Measurements from ENCODE around the gene GPC6.

Gene GPC6

GRCh38 chr13:93765062-93765461 is 538.5 kb downstream of the GPC6 start:
- ChIA-PET CTCF (no interaction called here), POLR2A (no interaction called here)
- no peak overlapping the region for H3K27ac ChIP-seq (ENCODE audit: extremely low read depth, low read depth, low read length)
- H3K36me3 ChIP-seq (ENCODE audit: control insufficient read depth in 2 of 2, insufficient read depth in 1 of 2, low read length in 2 of 2): no peaks in the 10 kb centered on the region
- H3K4me3 ChIP-seq (ENCODE audit: low read depth, low read length): no peak overlapping the region
- no peaks in the 10 kb centered on the region for H3K9me3 ChIP-seq (ENCODE audit: control insufficient read depth, insufficient read depth, low read depth, low read length)
- TF ChIP-seq ZNF677 (tag by site-specific recombination; IDR thresholded peaks at IDR 0.05) (no peak), ZNF302 (tag by site-specific recombination; IDR thresholded peaks at IDR 0.05; ENCODE audit: low read depth) (no peak), TRIM28 (IDR thresholded peaks at IDR 0.05; ENCODE audit: borderline replicate concordance, low read length) (no peak), ZNF416 (tag by site-specific recombination; IDR thresholded peaks at IDR 0.05) (no peak), ZNF660 (tag by site-specific recombination; IDR thresholded peaks at IDR 0.05) (no peak), ZNF354C (tag by site-specific recombination; IDR thresholded peaks at IDR 0.05; ENCODE audit: borderline replicate concordance, low read depth) (no peak), TCF7L2 (IDR thresholded peaks at IDR 0.05; ENCODE audit: borderline replicate concordance, low read depth, low read length) (0 out of 2 replicates have a peak, but pooled peaks have one; percentile 15)
- H3K4me1 ChIP-seq (ENCODE audit: control insufficient read depth, insufficient read depth, low read length): no peaks in the 10 kb centered on the region

- ChIA-PET POLR2A (no interaction called here), CTCF (interaction anchor here (0.6 kb wide), 1 partner anchor 112 kb away, joined by 4 read pairs; no protein-coding TSS in a partner anchor)
- Histone ChIP-seq H3K9me3 (ENCODE audit: control insufficient read depth, insufficient read depth, low read depth, low read length) (no peaks in the 10 kb centered on the region), H3K27ac (ENCODE audit: extremely low read depth, low read depth, low read length) (no peak overlapping the region), H3K4me1 (ENCODE audit: control insufficient read depth, insufficient read depth, low read length) (no peaks in the 10 kb centered on the region), H3K36me3 (ENCODE audit: control insufficient read depth in 2 of 2, insufficient read depth in 1 of 2, low read length in 2 of 2) (no peaks in the 10 kb centered on the region), H3K4me3 (ENCODE audit: low read depth, low read length) (no peak overlapping the region)
- TF ChIP-seq ZNF626 (tag by site-specific recombination; IDR thresholded peaks at IDR 0.05) (no peak), BCL11B (tag by site-specific recombination; IDR thresholded peaks at IDR 0.05; ENCODE audit: low read depth) (no peak), ZNF404 (tag by site-specific recombination; IDR thresholded peaks at IDR 0.05) (no peak), ZNF433 (tag by site-specific recombination; IDR thresholded peaks at IDR 0.05; ENCODE audit: low read depth) (no peak), CTCF (tag by site-specific recombination; IDR thresholded peaks at IDR 0.05) (no peak), ZNF10 (tag by site-specific recombination; IDR thresholded peaks at IDR 0.05) (no peak), ZBTB1 (tag by site-specific recombination; IDR thresholded peaks at IDR 0.05) (no peak), SP2 (tag by site-specific recombination; IDR thresholded peaks at IDR 0.05) (no peak), ZNF549 (tag by site-specific recombination; IDR thresholded peaks at IDR 0.05) (no peak)
- TF ChIP-seq, protein P1, sequence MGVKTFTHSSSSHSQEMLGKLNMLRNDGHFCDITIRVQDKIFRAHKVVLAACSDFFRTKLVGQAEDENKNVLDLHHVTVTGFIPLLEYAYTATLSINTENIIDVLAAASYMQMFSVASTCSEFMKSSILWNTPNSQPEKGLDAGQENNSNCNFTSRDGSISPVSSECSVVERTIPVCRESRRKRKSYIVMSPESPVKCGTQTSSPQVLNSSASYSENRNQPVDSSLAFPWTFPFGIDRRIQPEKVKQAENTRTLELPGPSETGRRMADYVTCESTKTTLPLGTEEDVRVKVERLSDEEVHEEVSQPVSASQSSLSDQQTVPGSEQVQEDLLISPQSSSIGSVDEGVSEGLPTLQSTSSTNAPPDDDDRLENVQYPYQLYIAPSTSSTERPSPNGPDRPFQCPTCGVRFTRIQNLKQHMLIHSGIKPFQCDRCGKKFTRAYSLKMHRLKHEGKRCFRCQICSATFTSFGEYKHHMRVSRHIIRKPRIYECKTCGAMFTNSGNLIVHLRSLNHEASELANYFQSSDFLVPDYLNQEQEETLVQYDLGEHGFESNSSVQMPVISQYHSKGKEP (tag by site-specific recombination; IDR thresholded peaks at IDR 0.05): no peak
- TF ChIP-seq, protein P2, sequence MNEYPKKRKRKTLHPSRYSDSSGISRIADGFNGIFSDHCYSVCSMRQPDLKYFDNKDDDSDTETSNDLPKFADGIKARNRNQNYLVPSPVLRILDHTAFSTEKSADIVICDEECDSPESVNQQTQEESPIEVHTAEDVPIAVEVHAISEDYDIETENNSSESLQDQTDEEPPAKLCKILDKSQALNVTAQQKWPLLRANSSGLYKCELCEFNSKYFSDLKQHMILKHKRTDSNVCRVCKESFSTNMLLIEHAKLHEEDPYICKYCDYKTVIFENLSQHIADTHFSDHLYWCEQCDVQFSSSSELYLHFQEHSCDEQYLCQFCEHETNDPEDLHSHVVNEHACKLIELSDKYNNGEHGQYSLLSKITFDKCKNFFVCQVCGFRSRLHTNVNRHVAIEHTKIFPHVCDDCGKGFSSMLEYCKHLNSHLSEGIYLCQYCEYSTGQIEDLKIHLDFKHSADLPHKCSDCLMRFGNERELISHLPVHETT (tag by site-specific recombination; IDR thresholded peaks at IDR 0.05): no peak
Observed at GRCh38 chr13:93765811-93766210, 539.2 kb downstream of the GPC6 start.

- ChIA-PET CTCF (no interaction called here), POLR2A (no interaction called here)
- TF ChIP-seq ZNF132 (tag by site-specific recombination; IDR thresholded peaks at IDR 0.05; ENCODE audit: borderline replicate concordance): no peak
- TF ChIP-seq, protein P2 (tag by site-specific recombination; IDR thresholded peaks at IDR 0.05): no peak
- no peak for TF ChIP-seq ZNF19 (tag by site-specific recombination; IDR thresholded peaks at IDR 0.05; ENCODE audit: low read depth)
- no peak for TF ChIP-seq ZNF510 (tag by site-specific recombination; IDR thresholded peaks at IDR 0.05; ENCODE audit: insufficient replicate concordance)
- TF ChIP-seq, protein P3, sequence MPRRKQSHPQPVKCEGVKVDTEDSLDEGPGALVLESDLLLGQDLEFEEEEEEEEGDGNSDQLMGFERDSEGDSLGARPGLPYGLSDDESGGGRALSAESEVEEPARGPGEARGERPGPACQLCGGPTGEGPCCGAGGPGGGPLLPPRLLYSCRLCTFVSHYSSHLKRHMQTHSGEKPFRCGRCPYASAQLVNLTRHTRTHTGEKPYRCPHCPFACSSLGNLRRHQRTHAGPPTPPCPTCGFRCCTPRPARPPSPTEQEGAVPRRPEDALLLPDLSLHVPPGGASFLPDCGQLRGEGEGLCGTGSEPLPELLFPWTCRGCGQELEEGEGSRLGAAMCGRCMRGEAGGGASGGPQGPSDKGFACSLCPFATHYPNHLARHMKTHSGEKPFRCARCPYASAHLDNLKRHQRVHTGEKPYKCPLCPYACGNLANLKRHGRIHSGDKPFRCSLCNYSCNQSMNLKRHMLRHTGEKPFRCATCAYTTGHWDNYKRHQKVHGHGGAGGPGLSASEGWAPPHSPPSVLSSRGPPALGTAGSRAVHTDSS (tag by site-specific recombination; IDR thresholded peaks at IDR 0.05): no peak
- no peak for TF ChIP-seq ZNF843 (tag by site-specific recombination; IDR thresholded peaks at IDR 0.05)
- TF ChIP-seq ZNF660 (tag by site-specific recombination; IDR thresholded peaks at IDR 0.05): no peak
- TF ChIP-seq ZSCAN18 (tag by site-specific recombination; IDR thresholded peaks at IDR 0.05): no peak
Observed at GRCh38 chr13:93766719-93767118, 540.1 kb downstream of the GPC6 start.

More at GRCh38 chr13:93766719-93767118, 540.1 kb downstream of the GPC6 start:
- Histone ChIP-seq H3K36me3 (ENCODE audit: control insufficient read depth in 2 of 2, insufficient read depth in 1 of 2, low read length in 2 of 2) (no peaks in the 10 kb centered on the region), H3K4me1 (ENCODE audit: control insufficient read depth, insufficient read depth, low read length) (no peaks in the 10 kb centered on the region), H3K4me3 (ENCODE audit: low read depth, low read length) (no peak overlapping the region), H3K27ac (ENCODE audit: extremely low read depth, low read depth, low read length) (no peak overlapping the region), H3K9me3 (ENCODE audit: control insufficient read depth, insufficient read depth, low read depth, low read length) (no peaks in the 10 kb centered on the region)
